ENCODE measurements around the gene DCDC2C. TPM values are rescaled to one million over a fixed set of nuclear protein-coding genes. Genes with fewer than 3 reads are reported as not detected.

The DCDC2C gene
- total RNA-seq, 1 donor from 2014 or later, result not detected

DNA sequence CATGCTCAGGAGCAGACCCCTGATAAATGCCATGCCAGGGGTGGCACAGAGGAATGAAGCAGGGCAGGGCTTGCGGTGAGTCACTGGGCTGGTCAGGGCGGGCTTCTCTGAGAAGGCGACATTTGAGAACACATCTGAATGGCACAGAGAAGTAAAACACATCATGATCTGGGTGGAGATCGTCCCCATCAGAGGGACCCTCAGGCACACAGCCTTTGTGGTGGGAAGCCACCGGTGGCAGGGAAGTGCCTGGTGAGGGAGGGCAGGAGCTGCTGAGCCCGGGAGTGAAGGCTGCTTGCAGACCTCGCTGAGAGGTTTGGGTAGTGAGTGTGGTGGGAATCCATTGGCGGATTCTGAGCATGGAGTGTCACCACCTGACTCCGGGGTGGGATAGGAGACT lies 44.5 kb downstream of the DCDC2C start:
- TF ChIP-seq, protein P1, sequence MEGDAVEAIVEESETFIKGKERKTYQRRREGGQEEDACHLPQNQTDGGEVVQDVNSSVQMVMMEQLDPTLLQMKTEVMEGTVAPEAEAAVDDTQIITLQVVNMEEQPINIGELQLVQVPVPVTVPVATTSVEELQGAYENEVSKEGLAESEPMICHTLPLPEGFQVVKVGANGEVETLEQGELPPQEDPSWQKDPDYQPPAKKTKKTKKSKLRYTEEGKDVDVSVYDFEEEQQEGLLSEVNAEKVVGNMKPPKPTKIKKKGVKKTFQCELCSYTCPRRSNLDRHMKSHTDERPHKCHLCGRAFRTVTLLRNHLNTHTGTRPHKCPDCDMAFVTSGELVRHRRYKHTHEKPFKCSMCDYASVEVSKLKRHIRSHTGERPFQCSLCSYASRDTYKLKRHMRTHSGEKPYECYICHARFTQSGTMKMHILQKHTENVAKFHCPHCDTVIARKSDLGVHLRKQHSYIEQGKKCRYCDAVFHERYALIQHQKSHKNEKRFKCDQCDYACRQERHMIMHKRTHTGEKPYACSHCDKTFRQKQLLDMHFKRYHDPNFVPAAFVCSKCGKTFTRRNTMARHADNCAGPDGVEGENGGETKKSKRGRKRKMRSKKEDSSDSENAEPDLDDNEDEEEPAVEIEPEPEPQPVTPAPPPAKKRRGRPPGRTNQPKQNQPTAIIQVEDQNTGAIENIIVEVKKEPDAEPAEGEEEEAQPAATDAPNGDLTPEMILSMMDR (IDR thresholded peaks at IDR 0.05), result no peak
- ATAC-seq (no peak), DNase-seq (no peak)
- Histone ChIP-seq H3K36me3 (no peaks in the 10 kb centered on the region), H3K27ac (no peak overlapping the region), H3K9me3 (no peaks in the 10 kb centered on the region), H3K4me1 (no peaks in the 10 kb centered on the region), H3K4me3 (no peak overlapping the region), H3K27me3 (ENCODE audit: low read depth) (no peaks in the 10 kb centered on the region)
- intact Hi-C loops (cut with DNase I), result no loop called here

DNA sequence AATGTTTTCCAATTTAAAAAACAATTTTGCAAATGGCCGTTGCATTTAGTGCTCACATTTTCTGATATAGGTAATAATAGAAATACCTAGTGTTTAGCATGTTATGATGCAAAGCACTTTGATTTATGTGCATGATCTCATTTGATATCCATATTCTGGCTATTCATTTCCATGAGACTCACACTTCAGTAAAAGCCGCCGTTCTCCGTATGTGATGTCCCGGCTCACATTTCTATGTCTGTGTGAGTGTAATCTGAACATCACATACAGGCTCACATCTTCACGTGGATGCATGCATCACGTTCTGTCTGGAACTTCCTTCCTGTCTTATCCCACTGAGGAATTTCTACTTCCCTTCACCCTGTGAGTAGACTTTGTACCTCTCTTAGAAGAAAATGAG lies 45.8 kb downstream of the DCDC2C start:
- intact Hi-C loops (cut with DNase I), result no loop called here
- Histone ChIP-seq H3K4me3 (no peak overlapping the region), H3K4me1 (no peaks in the 10 kb centered on the region), H3K27me3 (ENCODE audit: low read depth) (no peaks in the 10 kb centered on the region), H3K36me3 (no peaks in the 10 kb centered on the region), H3K27ac (no peak overlapping the region), H3K9me3 (no peaks in the 10 kb centered on the region)
- no peak for ATAC-seq
- TF ChIP-seq, protein P1 (IDR thresholded peaks at IDR 0.05), result no peak
- no peak for DNase-seq

DNA sequence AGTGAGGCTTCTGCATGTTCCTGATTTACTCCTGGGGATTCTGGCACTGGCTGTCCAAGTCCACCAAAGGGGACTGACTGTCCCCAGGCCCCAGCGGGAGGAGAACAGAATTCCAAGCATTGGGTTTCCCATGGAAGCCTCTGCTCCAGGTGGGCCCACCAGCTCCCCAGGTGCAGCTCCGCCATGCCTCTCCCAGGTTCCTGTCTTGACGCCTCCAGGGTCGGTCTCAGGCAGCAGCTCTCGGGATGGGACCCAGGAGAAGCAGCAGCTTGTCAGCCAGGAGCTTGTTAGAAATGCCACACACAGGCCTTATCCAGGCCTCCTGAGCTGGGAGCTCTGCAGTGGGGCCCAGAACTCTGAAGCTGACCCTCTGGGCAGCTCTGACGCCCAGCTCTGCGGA lies 47.9 kb downstream of the DCDC2C start:
- Histone ChIP-seq H3K27me3 (ENCODE audit: low read depth) (no peaks in the 10 kb centered on the region), H3K36me3 (no peaks in the 10 kb centered on the region), H3K4me3 (no peak overlapping the region), H3K27ac (no peak overlapping the region), H3K9me3 (no peaks in the 10 kb centered on the region), H3K4me1 (no peaks in the 10 kb centered on the region)
- ATAC-seq, result no peak
- TF ChIP-seq, protein P1 (IDR thresholded peaks at IDR 0.05), result no peak
- intact Hi-C loops (cut with DNase I), result no loop called here
- DNase-seq, result no peak

DNA sequence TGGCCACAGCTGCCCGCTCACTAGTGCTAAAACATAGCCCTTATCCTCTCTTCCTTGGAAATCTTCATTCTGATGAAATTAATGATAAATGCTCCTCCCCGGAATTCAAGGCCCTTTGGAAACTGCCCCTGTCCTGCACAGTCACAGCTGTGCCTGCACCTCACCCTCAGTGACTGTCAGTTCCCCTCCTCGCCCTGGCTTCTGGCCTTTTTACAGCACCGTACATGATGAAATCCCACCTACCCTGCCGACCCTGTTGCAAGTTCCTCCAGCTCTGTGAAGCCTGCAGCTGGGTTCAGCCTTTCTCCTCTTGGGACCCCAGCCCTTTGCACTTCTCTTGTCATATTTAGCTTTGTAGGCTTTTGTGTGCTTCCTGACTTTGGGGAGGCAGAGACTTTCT lies 48.4 kb downstream of the DCDC2C start:
- no peak overlapping the region for H3K4me3 ChIP-seq
- H3K9me3 ChIP-seq, result no peaks in the 10 kb centered on the region
- TF ChIP-seq, protein P1 (IDR thresholded peaks at IDR 0.05), result no peak
- no peaks in the 10 kb centered on the region for H3K4me1 ChIP-seq
- no peaks in the 10 kb centered on the region for H3K27me3 ChIP-seq (ENCODE audit: low read depth)
- H3K27ac ChIP-seq, result no peak overlapping the region
- no peak for DNase-seq
- intact Hi-C loops (cut with DNase I), result no loop called here
- H3K36me3 ChIP-seq, result no peaks in the 10 kb centered on the region
- no peak for ATAC-seq

DNA sequence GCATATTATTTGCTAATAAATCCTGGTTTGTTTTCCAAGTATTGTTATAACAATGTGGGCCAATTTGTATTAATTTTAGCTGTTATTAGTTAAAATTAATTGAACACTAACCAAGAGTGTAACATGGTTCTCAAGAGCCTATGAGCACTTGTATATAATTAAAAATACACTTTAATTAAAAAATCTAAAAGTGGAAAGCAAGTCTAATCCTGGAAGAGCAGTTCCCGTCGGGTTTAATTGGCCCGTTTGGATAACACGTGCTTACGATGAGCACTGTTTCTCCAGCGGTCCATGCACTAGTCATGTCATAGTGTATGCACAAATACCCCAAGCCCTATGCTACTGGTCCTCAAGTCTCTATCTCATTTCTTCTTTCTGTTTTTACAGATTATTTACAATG lies 49.0 kb downstream of the DCDC2C start:
- Histone ChIP-seq H3K4me1 (no peaks in the 10 kb centered on the region), H3K36me3 (no peaks in the 10 kb centered on the region), H3K27me3 (ENCODE audit: low read depth) (no peaks in the 10 kb centered on the region), H3K27ac (no peak overlapping the region), H3K4me3 (no peak overlapping the region), H3K9me3 (no peaks in the 10 kb centered on the region)
- TF ChIP-seq, protein P1 (IDR thresholded peaks at IDR 0.05), result no peak
- intact Hi-C loops (cut with DNase I), result no loop called here
- DNase-seq (no peak), ATAC-seq (no peak)

DNA sequence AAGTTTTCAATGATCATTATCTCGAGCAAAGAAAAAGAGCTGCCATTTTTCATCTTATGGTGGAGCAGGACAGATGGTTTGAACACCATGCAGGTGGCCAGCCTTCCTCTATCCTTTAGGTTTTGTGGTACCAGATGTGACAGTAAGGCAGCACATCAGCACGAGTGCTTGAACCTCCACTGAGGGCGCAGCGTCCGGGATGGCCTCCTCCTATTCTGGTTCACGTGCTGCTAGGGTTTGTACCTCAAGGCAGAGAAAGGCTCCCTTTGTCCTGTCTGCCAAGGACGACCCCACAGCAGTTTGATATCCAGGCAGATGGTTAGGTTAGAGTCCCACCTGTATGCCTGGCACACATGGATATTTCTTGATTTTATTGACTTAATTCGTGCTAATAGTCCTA lies 50.2 kb downstream of the DCDC2C start:
- no peaks in the 10 kb centered on the region for H3K4me1 ChIP-seq
- no peaks in the 10 kb centered on the region for H3K27me3 ChIP-seq (ENCODE audit: low read depth)
- H3K4me3 ChIP-seq, result no peak overlapping the region
- TF ChIP-seq, protein P1 (IDR thresholded peaks at IDR 0.05), result no peak
- H3K9me3 ChIP-seq, result no peaks in the 10 kb centered on the region
- intact Hi-C loops (cut with DNase I), result no loop called here
- no peaks in the 10 kb centered on the region for H3K36me3 ChIP-seq
- no peak overlapping the region for H3K27ac ChIP-seq
- DNase-seq (no peak), ATAC-seq (no peak)

Measured in lower lobe of right lung (tissue), 2 donors.